Erythroblast (primary cell): ENCODE data around the gene TOP3B.

ENCODE experiments used
- DNase-seq, 2 experiments: peaks; one replicate each; lab custom pipeline; 2025; lab: John Stamatoyannopoulos, UW
- GATA1 ChIP-seq: IDR thresholded peaks from 2 replicates; pipeline ENCODE4 v1.6.1; 2011; ENCODE audit warnings: low read depth, mild to moderate bottlenecking, control low read depth, low read length, moderate library complexity
- POLR2A ChIP-seq: IDR thresholded peaks from 2 replicates; pipeline ENCODE4 v1.6.1; 2011; ENCODE audit warnings: mild to moderate bottlenecking, low read length

Gene TOP3B

DNA sequence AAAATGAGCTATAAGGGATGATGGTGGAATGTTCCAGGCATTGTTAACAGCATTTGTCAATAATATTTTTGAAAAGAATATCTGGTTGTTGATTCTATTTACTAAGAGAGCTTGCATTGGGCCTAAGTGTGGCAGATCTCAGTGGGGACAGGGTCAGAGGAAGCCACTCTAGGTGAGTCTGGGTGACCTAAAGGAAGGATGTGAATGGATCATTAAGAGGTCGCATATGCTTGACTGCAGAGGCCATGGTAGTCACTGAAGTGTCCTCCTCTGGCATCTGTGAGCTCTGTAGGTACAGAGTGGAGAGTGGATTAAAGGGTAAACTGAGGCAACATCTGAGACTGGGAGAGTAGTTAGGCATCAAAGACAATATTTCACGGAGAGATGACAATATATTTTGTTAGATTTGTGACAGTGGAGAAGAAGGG is 37.9 kb upstream of the TOP3B start:
- TF ChIP-seq GATA1, result no peak
- no peak for TF ChIP-seq POLR2A
- DNase-seq, result no peak

DNA sequence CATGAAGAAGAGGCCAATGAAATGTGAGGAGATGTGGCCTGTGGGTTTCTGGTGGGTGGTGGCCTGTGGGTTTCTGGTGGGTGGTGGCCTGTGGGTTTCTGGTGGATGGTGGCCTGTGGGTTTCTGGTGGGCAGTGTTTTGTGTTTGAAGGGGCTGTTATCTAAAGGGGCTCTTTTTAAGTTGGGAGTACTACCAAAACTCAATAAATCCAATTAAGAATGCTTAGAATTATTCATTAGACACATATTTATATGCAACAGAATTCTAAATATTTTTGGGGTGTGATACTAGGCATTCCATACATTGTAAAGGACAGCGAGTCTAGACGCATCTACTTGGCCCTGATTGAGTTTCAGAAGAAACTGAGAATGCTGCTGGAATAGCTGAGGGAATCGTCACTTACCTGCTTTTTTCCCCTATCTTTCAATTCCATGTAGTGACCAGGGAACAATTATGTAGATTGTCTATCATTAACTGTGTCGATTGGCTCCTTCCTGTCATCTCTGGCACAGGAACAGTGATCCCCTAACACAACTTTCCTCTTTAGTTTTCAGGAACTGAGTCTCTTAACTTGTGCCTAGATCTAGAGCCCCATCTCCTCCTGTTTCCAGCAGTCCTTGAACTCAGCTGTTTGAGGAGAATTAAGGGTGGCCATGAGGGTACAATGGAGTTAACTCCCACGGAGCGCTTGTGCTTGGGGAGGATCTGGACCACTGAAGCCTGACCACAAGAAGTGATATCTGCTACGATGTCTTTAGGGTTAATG is 37.3 kb upstream of the TOP3B start:
- no peak for DNase-seq
- TF ChIP-seq POLR2A (no peak), GATA1 (no peak)

DNA sequence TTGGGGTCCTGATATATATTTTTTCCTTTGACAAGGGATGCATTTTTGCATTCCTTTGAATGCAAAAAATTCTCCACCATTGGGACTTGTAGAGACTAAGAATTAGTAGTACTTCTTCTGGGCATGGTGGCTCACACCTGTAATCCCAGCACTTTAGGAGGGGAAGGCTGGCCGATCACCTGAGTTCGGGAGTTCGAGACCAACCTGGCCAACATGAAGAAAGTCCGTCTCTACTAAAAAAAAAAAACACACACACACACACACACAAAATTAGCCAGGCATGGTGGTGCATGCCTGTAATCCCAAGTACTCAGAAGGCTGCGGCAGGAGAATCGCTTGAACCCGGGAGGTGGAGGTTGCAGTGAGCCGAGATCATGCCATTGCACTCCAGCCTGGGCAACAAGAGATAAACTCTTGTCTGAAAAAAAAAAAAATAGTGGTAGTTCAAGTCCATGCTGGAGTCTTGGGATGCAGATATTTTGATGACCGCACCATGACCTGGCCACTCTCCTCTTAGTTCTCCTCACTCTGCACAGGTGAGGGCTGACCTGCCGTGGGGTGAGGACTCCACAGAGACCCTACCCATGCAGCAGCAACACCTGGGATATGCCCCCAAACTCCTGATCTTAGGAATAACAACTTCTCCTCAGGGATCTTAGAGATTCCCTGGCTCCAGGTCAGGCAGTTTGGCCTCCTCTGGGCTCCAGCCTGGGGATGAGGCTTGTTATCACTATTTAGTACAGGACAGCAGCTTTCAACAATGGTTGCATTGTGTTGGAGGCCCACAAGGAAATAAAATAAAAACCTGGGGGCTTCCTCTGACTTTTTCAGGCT is 36.5 kb upstream of the TOP3B start:
- no peak for DNase-seq
- TF ChIP-seq POLR2A (no peak), GATA1 (no peak)

DNA sequence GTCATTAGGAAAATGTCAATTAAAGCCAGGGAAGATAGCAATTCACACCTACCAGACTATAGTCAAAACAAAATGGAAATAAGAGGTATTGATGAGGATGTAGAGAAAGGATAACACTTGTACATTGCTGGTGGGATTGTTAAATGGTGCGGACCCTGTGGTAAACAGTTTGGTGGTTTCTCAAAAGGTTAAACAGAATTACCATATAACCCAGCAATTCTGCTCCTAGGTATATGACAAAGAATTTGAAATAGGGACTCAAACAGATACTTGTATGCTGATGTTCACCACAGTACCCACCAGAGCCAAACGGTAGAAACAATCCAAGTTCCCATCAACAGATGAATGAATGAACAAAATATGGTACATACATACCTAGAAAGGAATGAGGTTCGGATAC is 33.0 kb upstream of the TOP3B start:
- no peak for DNase-seq
- no peak for TF ChIP-seq GATA1
- no peak for TF ChIP-seq POLR2A

DNA sequence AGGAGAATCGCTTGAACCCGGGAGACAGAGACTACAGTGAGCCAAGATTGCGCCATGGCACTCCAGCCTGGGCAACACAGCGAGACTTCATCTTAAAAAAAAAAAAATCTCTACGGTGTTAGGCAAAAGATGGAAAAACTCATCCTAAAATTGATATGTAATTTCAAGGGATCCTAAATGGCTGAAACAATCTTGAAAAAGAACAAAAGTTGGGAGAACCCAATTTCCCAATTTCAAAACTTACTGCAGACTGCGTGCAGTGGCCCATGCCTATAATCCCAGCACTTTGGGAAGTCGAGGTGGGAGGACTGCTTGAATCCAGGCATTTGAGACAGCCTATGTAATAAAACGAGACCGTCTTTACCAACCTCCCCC is 31.7 kb upstream of the TOP3B start:
- no peak for TF ChIP-seq POLR2A
- no peak for TF ChIP-seq GATA1
- DNase-seq, result no peak

DNA sequence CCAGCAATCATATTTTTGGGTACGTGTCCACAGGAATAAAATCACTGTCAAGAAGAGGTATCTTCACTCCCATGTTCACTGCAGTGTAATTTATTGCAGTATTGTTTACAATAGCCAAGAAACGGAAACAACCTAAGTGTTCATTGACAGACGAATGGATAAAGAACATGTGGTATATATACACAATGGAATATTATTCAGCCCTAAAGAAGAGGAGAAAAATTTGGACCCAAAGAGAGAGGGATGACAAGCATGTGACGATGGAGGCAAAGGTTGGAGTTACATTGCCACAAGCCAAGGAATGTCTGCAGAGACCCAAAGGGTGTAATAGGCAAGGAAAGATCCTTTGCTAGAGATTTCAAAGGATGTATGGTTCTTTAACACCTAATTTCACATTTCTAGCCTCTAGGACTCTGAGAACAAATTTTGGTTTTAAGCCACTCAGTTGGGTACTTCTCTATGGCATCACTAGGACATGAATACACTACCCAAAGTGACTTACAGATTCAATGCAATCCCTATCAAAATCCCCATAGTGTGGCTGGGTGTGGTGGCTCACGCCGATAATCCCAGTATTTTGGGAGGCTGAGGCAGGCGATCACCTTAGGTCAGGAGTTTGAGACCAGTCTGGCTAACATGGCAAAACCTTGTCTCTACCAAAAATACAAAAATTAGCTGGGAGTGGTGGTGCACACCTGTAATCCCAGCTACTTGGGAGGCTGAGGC is 31.1 kb upstream of the TOP3B start:
- no peak for TF ChIP-seq GATA1
- TF ChIP-seq POLR2A, result no peak
- DNase-seq, result no peak

DNA sequence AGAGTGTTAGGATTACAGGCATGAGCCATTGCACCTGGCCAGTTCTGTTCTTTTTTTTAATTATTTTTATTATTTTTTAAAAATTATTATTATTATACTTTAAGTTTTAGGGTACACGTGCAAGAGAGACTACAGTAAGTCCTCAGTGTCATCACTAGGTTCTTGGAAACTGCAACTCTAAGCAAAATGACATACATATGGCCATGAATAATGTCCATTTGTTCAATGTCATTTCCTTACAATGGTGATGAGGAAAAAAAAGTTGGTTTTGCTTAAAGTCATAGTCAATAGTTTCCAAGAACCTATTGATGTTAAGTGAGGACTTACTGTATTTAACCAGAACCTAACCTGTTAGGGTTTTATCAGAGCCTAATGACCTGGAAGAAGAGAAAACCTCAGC is 29.4 kb upstream of the TOP3B start:
- TF ChIP-seq POLR2A, result no peak

DNA sequence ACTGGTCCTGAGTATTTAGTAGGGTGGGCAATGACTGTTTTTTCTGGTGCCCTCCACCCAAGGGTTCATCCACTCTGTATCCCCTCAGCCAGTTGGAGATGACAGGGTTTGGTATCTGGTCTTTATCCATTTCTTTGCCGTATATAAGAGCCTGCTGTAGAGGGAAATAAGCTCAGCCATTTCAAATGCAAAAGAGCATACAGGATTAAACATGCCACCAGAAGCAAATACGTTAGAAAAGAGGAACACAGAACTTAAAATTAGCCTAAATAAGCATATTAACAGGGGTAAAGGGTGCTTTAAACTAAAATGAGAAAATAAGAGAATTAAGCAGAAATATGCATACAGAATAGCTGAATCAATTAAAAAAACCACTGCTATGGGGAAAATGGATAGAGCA is 27.8 kb upstream of the TOP3B start:
- no peak for DNase-seq

More for the DNA sequence above, 29.4 kb upstream of the TOP3B start:
- no peak for DNase-seq

DNA sequence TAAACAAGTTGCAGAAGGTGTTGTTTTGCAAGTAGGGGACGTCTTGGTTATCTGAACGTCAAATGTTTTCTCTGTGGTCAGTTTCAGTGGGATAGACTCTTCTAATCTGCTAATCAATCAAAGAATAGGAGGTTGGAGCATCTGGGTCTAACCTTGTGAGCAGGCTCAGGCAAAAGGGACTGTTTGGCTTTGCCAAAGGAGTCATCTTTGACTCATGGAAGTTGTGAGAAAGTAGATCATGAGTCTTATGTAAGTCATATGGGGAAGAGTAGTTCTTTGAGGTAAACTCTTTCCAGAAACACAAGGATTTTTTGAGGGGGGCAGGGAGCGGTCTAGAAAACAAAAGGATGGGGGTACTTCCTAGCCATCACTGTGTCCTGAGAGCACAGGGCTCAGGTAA is 27.1 kb upstream of the TOP3B start:
- DNase-seq, result no peak
- no peak for TF ChIP-seq POLR2A
- TF ChIP-seq GATA1, result no peak

More for the DNA sequence above, 27.8 kb upstream of the TOP3B start:
- no peak for TF ChIP-seq GATA1
- TF ChIP-seq POLR2A, result no peak

DNA sequence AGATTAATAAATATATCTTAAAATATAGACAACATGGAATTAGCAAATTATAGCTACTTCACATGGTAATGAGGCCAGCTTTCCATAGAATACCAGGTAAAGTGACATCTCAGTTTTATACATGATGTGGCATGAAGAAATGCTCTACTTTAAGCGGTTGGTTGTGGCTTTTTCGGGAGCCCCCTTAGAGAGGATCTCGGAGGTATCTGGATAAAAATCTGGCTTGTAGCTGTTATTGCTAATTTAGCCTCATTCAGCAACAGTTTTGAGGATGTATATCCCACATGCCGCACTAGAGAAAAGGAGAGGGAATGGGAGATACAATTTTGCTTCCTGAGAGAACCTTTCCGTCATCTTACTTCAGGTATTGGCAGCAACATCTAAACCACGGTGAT is 24.0 kb upstream of the TOP3B start:
- no peak for TF ChIP-seq GATA1
- TF ChIP-seq POLR2A, result no peak
- no peak for DNase-seq

DNA sequence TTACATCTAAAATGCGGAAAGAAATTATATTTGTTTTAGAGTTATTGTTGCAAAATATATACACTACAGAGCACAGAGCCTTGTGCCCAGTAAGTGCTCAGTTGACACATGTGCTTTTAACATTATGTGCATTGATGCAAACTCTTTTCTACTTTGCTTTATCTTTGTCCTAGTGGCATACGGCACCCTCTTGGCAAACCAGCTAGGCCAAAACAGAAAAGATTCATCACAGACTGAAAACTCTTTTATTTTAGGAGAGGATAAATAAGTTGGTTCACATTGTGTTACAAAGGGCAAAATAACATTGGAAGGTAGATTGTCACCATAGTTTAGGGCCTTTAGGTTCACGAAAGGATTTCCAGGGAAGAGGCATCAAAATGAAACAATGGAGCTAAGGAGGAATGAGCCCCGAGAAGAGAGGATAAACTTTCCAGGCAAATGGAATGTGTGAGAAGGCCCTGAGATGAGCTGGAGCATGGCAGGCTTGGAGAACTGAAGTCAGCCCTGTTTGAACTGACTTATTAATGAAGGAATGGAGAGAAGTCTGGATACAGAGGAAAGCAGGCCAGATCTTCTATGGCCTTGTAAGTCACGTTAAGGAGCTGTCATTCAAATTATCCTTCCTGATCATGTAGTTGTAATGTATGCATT is 23.5 kb upstream of the TOP3B start:
- no peak for DNase-seq
- TF ChIP-seq POLR2A (no peak), GATA1 (no peak)

DNA sequence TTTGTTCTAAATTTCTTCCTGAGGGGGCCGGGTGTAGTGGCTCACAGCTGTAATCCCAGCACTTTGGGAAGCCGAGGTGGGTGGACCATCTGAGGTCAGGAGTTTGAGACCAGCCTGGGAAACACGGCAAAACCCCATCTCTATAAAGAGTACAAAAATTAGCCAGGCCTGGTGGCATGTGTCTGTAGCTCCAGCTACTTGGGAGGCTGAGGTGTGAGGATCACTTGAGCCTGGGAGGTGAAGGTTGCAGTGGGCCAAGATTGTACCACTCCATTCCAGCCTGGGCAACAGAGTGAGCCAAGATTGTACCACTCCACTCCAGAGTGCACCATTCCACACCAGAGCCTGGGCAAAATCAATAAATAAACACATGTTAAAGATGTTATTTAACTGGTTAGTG is 20.6 kb upstream of the TOP3B start:
- TF ChIP-seq POLR2A (no peak), GATA1 (no peak)

DNA sequence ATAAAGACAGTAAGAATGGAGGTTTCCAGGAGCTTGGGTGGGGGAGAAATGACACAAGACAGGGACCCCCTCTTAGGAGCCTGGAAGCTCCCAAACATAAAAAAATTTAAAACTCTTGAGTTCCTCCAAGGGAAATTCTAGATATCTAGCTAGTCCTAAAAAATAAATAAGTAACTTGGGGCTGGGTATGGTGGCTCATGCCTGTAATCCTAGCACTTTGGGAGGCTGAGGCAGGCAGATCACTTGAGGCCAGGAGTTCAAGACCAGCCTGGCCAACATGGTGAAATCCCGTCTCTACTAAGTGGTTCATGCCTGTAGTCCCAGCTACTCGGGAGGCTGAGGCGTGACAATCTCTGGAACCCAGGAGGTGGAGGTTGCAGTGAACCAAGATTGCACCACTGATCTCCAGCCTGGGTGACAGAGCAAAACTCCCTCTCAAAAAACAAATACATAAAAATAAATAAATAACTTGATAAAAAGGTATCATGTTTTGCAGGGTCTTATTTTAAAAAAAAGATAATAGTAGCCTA is 20.0 kb upstream of the TOP3B start:
- TF ChIP-seq GATA1, result no peak
- no peak for TF ChIP-seq POLR2A
- no peak for DNase-seq

More for the DNA sequence above, 20.6 kb upstream of the TOP3B start:
- DNase-seq, result no peak
